Activated CD4-positive, alpha-beta T cell treated with anti-CD3 and anti-CD28 coated beads for 24 hours (primary cell): ENCODE data around the gene PDE4B.
A peak's percentile ranks its signal among the peaks of the same experiment; 100 is the strongest.
"Not testable (repeated sequence)": the region's sequence is repeated elsewhere in the genome, so short reads cannot be mapped to it uniquely, and the experiment has no call there.

ENCODE experiments used
- DNase-seq, 2 donors: peaks; one replicate each; pipeline ENCODE4 v3.0.0-alpha.2; 2020; ENCODE audit warnings: low read depth in 2 of 2

PDE4B gene

GRCh38 chr1:65953170-65953569 lies 160.5 kb downstream of the PDE4B start:
- no peak for DNase-seq

GRCh38 chr1:65955071-65955470 lies 162.4 kb downstream of the PDE4B start:
- no peak for DNase-seq

- no peak for DNase-seq
Observed at GRCh38 chr1:65955503-65955902, 162.8 kb downstream of the PDE4B start.

- DNase-seq = peak in 1 of 2 donors; percentile 11
Observed at GRCh38 chr1:65958561-65959350, 166.1 kb downstream of the PDE4B start.

- no peak for DNase-seq
Observed at GRCh38 chr1:65959896-65960567, 167.3 kb downstream of the PDE4B start.

- no peak for DNase-seq
Observed at GRCh38 chr1:65963156-65963888, 170.6 kb downstream of the PDE4B start.

GRCh38 chr1:65964123-65964522 lies 171.4 kb downstream of the PDE4B start:
- DNase-seq = no peak

GRCh38 chr1:65965112-65965996 lies 172.7 kb downstream of the PDE4B start:
- no peak for DNase-seq

- DNase-seq = not testable (repeated sequence)
Observed at GRCh38 chr1:65967492-65967891, 174.8 kb downstream of the PDE4B start.

DNA sequence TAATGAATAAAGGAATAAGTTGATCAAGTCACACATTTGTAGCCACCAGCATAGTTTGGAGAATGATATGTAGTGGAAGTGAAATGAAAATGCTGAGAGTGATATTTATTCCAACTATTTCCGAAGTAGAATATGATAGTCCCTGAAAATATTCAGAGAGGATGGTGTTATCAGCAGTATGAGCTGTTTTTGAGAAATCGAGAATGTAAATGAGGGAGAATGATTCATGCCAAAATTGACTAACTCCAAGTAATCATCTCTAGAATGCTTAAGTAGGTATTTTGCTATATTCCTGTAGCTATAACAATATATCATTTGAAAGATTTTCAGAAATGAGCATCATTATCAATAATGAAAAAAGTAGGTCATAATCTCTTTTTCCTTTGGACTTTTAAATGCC lies 178.9 kb downstream of the PDE4B start:
- DNase-seq = no peak

DNA sequence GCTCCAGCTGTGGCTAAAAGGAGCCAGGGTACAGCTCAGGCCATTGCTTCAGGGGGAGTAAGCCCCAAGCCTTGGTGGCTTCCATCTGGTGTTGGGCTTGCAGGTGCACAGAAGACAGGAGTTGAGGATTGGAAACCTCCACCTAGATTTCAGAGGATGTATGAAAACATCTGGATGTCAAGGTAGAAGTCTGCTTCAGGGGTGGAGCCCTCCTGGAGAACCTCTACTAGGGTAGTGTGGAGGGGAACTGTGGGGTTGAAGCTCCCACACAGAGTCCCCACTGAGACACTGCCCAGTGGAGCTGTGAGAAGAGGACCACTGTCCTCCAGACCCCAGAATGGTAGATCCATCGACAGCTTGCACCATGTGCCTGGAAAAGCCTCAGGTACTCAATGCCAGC lies 183.0 kb downstream of the PDE4B start:
- no peak for DNase-seq

- DNase-seq = no peak
Observed at GRCh38 chr1:65979136-65980044, 186.7 kb downstream of the PDE4B start.

GRCh38 chr1:65980237-65980636 lies 187.5 kb downstream of the PDE4B start:
- DNase-seq = no peak

- no peak for DNase-seq
Observed at GRCh38 chr1:65983500-65983899, 190.8 kb downstream of the PDE4B start.

GRCh38 chr1:65985393-65986066 lies 192.8 kb downstream of the PDE4B start:
- no peak for DNase-seq

GRCh38 chr1:65986146-65986545 lies 193.5 kb downstream of the PDE4B start:
- DNase-seq = no peak

DNA sequence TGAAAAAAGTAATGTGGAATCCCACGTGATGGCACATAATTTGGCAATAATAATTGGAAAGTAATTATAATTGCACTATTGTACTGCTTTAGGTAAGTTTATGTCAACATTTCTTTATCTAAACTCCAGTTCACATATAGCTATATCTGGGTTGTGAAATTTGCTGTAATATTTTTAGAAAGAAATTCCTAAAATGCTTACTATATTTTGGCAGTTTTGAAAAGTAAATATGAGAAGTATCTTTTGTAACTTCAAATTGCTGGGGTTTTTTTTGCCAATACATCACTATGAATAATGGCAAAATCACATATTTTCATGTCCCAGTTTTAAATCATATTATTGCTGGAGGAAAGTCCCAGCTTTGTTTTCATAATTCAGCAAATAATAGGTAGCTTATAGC lies 197.5 kb downstream of the PDE4B start:
- DNase-seq = no peak

GRCh38 chr1:65991694-65992093 lies 199.0 kb downstream of the PDE4B start:
- DNase-seq = no peak

- no peak for DNase-seq
Observed at GRCh38 chr1:65992165-65992821, 199.6 kb downstream of the PDE4B start.
